GM12878 (cell line): ENCODE data around the gene CD38.

Experiments used
- BRCA1 ChIP-seq: IDR thresholded peaks from 2 replicates; pipeline ENCODE4 v1.6.1; 2011; ENCODE audit warnings: low read depth, low read length, improper control_type of control experiment
- CUX1 ChIP-seq: IDR thresholded peaks from 2 replicates; pipeline ENCODE4 v1.6.1; 2012; ENCODE audit warnings: improper control_type of control experiment, low read depth, low read length; ENCODE audit not compliant: insufficient replicate concordance
- EZH2 ChIP-seq: IDR thresholded peaks from 2 replicates; pipeline ENCODE4 v1.6.1; 2012; ENCODE audit warnings: low read depth, mild to moderate bottlenecking, control low read depth, inconsistent platforms, low read length, borderline replicate concordance; ENCODE audit not compliant: control insufficient read depth
- FOXM1 ChIP-seq: IDR thresholded peaks from 2 replicates; pipeline ENCODE4 v1.6.1; 2012; ENCODE audit warnings: low read depth, mild to moderate bottlenecking, inconsistent platforms, low read length, moderate library complexity
- JUNB ChIP-seq: IDR thresholded peaks from 2 replicates; pipeline ENCODE4 v1.6.1; 2016; ENCODE audit warnings: antibody characterized with exemption, mild to moderate bottlenecking
- PAX8 ChIP-seq: fragments of 450-650 bp; IDR thresholded peaks from 2 replicates; pipeline ENCODE4 v1.6.1; 2017; ENCODE audit warnings: mild to moderate bottlenecking, moderate library complexity
- SREBF2 ChIP-seq: IDR thresholded peaks from 2 replicates; pipeline ENCODE4 v1.6.1; 2012; ENCODE audit warnings: mild to moderate bottlenecking, low read length
- ZNF217 ChIP-seq: fragments of 450-650 bp; IDR thresholded peaks from 2 replicates; pipeline ENCODE4 v1.6.1; 2017; ENCODE audit warnings: antibody characterized with exemption, mild to moderate bottlenecking
- ZNF384 ChIP-seq: IDR thresholded peaks from 2 replicates; pipeline ENCODE4 v1.6.1; 2012; ENCODE audit warnings: low read depth, mild to moderate bottlenecking, low read length, improper control_type of control experiment, borderline replicate concordance
- TF ChIP-seq, protein P1 (sequence below): IDR thresholded peaks from 2 replicates; pipeline ENCODE4 v1.6.1; 2012; ENCODE audit warnings: low read depth, low read length, improper control_type of control experiment
- TF ChIP-seq, protein P2 (sequence below), 3 experiments: IDR thresholded peaks in 2 of 3; conservative IDR thresholded peaks in 1 of 3; 2 replicates each; pipeline ENCODE4 v1.5.1; 2011; ENCODE audit warnings: low read depth in 3 of 3, low read length in 3 of 3, mild to moderate bottlenecking in 3 of 3, control low read depth in 2 of 3, moderate library complexity in 2 of 3, inconsistent platforms in 1 of 3, mixed read lengths in 1 of 3; ENCODE audit not compliant: control insufficient read depth in 2 of 3, insufficient read depth in 1 of 3; ENCODE audit errors: extremely low read depth in 1 of 3
- TF ChIP-seq, protein P3 (sequence below): IDR thresholded peaks from 2 replicates; pipeline ENCODE4 v1.6.1; 2012; ENCODE audit warnings: low read depth, low read length, improper control_type of control experiment

DNA sequence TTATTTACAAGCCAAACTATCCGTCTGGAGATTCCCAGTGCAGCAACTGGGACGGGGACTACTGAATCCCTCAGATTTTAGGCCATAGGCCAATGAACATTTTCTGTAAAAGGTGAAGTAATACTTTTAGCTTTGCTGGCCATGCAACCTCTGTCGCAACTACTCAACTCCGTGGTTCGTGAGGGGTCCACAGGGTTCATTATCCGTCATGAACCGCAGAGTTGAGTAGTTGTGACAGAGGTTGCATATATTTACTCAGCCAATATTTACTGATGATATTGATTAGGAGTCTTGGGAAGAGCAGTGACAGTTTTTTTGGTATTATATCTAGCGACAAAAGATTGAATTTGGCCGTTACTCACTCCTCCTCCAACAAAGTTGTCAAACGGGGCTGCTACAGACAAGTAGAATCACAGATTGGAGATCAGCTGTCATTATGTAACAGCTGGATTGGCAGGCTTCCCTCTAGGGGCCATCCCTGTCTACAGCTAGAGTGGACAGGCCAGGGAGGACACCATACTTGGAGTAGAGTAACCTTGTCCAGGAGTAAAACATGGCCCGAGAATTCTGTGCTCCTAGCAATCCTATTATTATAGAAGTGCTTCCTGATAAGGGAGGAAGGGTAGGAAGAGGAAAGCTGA is 37.2 kb upstream of the CD38 start:
- TF ChIP-seq, protein P1, sequence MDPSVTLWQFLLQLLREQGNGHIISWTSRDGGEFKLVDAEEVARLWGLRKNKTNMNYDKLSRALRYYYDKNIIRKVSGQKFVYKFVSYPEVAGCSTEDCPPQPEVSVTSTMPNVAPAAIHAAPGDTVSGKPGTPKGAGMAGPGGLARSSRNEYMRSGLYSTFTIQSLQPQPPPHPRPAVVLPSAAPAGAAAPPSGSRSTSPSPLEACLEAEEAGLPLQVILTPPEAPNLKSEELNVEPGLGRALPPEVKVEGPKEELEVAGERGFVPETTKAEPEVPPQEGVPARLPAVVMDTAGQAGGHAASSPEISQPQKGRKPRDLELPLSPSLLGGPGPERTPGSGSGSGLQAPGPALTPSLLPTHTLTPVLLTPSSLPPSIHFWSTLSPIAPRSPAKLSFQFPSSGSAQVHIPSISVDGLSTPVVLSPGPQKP, result no peak
- TF ChIP-seq, protein P2, sequence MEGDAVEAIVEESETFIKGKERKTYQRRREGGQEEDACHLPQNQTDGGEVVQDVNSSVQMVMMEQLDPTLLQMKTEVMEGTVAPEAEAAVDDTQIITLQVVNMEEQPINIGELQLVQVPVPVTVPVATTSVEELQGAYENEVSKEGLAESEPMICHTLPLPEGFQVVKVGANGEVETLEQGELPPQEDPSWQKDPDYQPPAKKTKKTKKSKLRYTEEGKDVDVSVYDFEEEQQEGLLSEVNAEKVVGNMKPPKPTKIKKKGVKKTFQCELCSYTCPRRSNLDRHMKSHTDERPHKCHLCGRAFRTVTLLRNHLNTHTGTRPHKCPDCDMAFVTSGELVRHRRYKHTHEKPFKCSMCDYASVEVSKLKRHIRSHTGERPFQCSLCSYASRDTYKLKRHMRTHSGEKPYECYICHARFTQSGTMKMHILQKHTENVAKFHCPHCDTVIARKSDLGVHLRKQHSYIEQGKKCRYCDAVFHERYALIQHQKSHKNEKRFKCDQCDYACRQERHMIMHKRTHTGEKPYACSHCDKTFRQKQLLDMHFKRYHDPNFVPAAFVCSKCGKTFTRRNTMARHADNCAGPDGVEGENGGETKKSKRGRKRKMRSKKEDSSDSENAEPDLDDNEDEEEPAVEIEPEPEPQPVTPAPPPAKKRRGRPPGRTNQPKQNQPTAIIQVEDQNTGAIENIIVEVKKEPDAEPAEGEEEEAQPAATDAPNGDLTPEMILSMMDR (IDR thresholded peaks at IDR 0.05 in 2 of 3, conservative IDR thresholded peaks at IDR 0.05 in 1 of 3; ENCODE audit: control insufficient read depth in 2 of 3, extremely low read depth in 1 of 3, insufficient read depth in 1 of 3, low read depth in 3 of 3, low read length in 3 of 3), result no peak
- TF ChIP-seq ZNF384, result no peak
- no peak for TF ChIP-seq ZNF217
- no peak for TF ChIP-seq SREBF2
- TF ChIP-seq FOXM1, result no peak
- no peak for TF ChIP-seq BRCA1
- no peak for TF ChIP-seq PAX8
- no peak for TF ChIP-seq EZH2
- TF ChIP-seq CUX1, result no peak
- TF ChIP-seq JUNB, result no peak
- TF ChIP-seq, protein P3, sequence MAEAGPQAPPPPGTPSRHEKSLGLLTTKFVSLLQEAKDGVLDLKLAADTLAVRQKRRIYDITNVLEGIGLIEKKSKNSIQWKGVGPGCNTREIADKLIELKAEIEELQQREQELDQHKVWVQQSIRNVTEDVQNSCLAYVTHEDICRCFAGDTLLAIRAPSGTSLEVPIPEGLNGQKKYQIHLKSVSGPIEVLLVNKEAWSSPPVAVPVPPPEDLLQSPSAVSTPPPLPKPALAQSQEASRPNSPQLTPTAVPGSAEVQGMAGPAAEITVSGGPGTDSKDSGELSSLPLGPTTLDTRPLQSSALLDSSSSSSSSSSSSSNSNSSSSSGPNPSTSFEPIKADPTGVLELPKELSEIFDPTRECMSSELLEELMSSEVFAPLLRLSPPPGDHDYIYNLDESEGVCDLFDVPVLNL, result no peak
